ENCODE results near the gene DUSP5.

DUSP5 gene

GRCh38 chr10:110547139-110547761 is 49.5 kb downstream of the DUSP5 start:
- POLR2A ChIA-PET = no interaction called here
- peak; percentile 73 for TF ChIP-seq CTCF (IDR thresholded peaks at IDR 0.05; ENCODE audit: control extremely low read depth, extremely low read depth, low read depth, missing control alignments)
- CTCF ChIA-PET = interaction anchor here (0.6 to 6.8 kb wide), 49 partner anchors 8 to 251 kb away, joined by 3 to 86 read pairs (median 4); partner anchors contain the start of gene SMNDC1
- peak; percentile 72 for DNase-seq (ENCODE audit: extremely low spot score)

- no peak for TF ChIP-seq CTCF (IDR thresholded peaks at IDR 0.05; ENCODE audit: control extremely low read depth, extremely low read depth, low read depth, missing control alignments)
- ChIA-PET POLR2A (no interaction called here), CTCF (interaction anchor here (0.7 to 6.8 kb wide), 13 partner anchors 9 to 410 kb away, joined by 3 to 62 read pairs (median 5); partner anchors contain the start of gene SMNDC1)
- no peak for DNase-seq (ENCODE audit: extremely low spot score)
Measured at GRCh38 chr10:110548002-110548401, 50.3 kb downstream of the DUSP5 start.

GRCh38 chr10:110549211-110549610 is 51.5 kb downstream of the DUSP5 start:
- TF ChIP-seq CTCF (IDR thresholded peaks at IDR 0.05; ENCODE audit: control extremely low read depth, extremely low read depth, low read depth, missing control alignments) = no peak
- POLR2A ChIA-PET = no interaction called here
- no peak for DNase-seq (ENCODE audit: extremely low spot score)

DNA sequence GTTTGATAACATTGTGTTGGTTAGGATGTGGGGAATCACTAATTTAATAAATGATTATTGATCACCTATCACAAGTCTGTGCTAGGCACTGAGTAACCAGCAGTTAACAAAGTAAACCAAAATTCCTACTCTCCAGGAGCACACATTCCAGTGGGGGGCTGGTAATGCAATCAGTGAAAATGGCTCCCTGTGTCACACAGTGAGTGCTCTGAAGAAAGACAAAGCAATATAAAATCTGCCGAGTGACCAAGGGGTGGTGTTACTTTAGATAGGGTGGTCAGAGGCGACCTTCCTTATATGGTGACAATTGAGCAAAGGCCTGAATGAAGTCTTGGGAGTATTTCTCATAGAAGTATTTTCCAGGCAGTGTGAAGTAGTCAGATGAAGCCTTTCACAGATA is 56.2 kb downstream of the DUSP5 start:
- CTCF ChIA-PET = interaction anchor here (1.1 kb wide), 1 partner anchor 10 kb away, joined by 3 read pairs; no protein-coding TSS in a partner anchor
- TF ChIP-seq CTCF (IDR thresholded peaks at IDR 0.05; ENCODE audit: control extremely low read depth, extremely low read depth, low read depth, missing control alignments) = no peak
- POLR2A ChIA-PET = no interaction called here
- DNase-seq (ENCODE audit: extremely low spot score) = no peak

More at GRCh38 chr10:110549211-110549610, 51.5 kb downstream of the DUSP5 start:
- CTCF ChIA-PET = interaction anchor here (0.8 to 6.8 kb wide), 11 partner anchors 10 to 243 kb away, joined by 3 to 38 read pairs (median 6); partner anchors contain the start of gene SMNDC1

GRCh38 chr10:110556296-110556695 is 58.6 kb downstream of the DUSP5 start:
- no peak for TF ChIP-seq CTCF (IDR thresholded peaks at IDR 0.05; ENCODE audit: control extremely low read depth, extremely low read depth, low read depth, missing control alignments)
- ChIA-PET CTCF (no interaction called here), POLR2A (no interaction called here)
- no peak for DNase-seq (ENCODE audit: extremely low spot score)

- TF ChIP-seq CTCF (IDR thresholded peaks at IDR 0.05; ENCODE audit: control extremely low read depth, extremely low read depth, low read depth, missing control alignments) = peak; percentile 74
- peak; percentile 43 for DNase-seq (ENCODE audit: extremely low spot score)
- CTCF ChIA-PET = interaction anchor here (0.7 to 4.3 kb wide), 4 partner anchors 9 to 1759 kb away, joined by 3 to 37 read pairs (median 10); partner anchors contain the start of gene SMNDC1
Measured at GRCh38 chr10:110556969-110557601, 59.4 kb downstream of the DUSP5 start.

More at GRCh38 chr10:110556969-110557601, 59.4 kb downstream of the DUSP5 start:
- POLR2A ChIA-PET = no interaction called here
